Astrocyte of the spinal cord (primary cell): Measurements from ENCODE around the gene STIM1.
"Not testable (repeated sequence)": the region's sequence is repeated elsewhere in the genome, so short reads cannot be mapped to it uniquely, and the experiment has no call there.

Experiments
- DNase-seq: peaks from one replicate; pipeline ENCODE4 v3.0.0; 2011; ENCODE audit warnings: low read depth, low spot score
- H3K4me3 ChIP-seq: 2 replicates; pipeline ENCODE4 v1.5.1; 2011; ENCODE audit warnings: low read depth, mild to moderate bottlenecking, low read length, moderate library complexity
- in situ Hi-C: cut with HindIII; loops from 2 replicates; pipeline ENCODE4 v1.10.0; 2017; ENCODE audit warnings: low sequenced_read_pairs
- TF ChIP-seq, protein P1 (sequence below): IDR thresholded peaks from 2 replicates; pipeline ENCODE4 v1.5.1; 2012; ENCODE audit warnings: low read depth, mild to moderate bottlenecking, low read length, inconsistent platforms

The STIM1 gene

DNA sequence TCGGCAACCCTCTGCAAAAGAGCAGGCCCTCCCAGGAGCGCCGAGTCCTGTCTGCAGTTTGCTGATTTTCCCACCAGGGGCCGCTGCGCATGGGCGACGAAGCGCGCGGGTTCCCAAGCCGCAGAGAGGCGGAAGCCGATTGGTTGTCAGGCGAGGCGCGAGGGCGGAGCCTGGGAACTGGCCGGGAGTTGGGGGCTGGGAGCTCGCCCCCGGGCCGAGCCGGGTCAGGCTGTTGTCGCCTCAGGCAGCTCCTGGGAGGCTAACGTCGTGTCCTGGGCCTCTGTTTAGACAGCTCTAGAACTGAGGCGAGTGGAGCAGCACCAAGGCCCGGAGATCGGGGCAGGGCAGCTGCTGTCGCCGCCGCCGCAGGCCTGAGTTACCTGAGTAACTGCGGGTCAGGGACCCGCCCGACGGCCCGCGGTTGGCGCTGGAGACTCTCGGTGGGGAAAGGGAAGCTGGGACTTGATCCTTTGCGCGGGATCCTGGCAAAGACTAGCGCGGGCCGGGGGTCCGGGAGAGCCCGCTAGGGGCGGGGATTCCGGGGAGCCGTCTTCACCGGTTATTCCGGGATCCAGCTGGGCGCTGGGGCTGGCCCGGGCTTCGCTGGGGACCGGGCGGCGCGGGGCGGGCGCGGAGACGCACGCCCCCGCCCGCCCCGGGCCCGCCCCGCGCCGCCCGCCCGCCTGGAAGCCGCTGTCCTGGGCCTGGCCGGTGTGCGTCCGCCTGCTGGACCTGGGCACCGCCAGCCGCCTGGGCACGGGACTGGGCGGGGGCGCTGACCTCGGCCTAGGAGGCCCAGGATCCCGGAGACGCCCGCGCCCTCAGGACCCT lies at the start of gene STIM1:
Gene STIM1 (plus strand): TSS at position 688 of the 831 bp plus-strand sequence. CDS start 607 bp downstream, outside the sequence.
- in situ Hi-C loops: no loop called here
- DNase-seq: peak; percentile 93
- TF ChIP-seq, protein P1, sequence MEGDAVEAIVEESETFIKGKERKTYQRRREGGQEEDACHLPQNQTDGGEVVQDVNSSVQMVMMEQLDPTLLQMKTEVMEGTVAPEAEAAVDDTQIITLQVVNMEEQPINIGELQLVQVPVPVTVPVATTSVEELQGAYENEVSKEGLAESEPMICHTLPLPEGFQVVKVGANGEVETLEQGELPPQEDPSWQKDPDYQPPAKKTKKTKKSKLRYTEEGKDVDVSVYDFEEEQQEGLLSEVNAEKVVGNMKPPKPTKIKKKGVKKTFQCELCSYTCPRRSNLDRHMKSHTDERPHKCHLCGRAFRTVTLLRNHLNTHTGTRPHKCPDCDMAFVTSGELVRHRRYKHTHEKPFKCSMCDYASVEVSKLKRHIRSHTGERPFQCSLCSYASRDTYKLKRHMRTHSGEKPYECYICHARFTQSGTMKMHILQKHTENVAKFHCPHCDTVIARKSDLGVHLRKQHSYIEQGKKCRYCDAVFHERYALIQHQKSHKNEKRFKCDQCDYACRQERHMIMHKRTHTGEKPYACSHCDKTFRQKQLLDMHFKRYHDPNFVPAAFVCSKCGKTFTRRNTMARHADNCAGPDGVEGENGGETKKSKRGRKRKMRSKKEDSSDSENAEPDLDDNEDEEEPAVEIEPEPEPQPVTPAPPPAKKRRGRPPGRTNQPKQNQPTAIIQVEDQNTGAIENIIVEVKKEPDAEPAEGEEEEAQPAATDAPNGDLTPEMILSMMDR: peak; percentile 94
- peak within 1 kb of the TSS; percentile 81 for H3K4me3 ChIP-seq

DNA sequence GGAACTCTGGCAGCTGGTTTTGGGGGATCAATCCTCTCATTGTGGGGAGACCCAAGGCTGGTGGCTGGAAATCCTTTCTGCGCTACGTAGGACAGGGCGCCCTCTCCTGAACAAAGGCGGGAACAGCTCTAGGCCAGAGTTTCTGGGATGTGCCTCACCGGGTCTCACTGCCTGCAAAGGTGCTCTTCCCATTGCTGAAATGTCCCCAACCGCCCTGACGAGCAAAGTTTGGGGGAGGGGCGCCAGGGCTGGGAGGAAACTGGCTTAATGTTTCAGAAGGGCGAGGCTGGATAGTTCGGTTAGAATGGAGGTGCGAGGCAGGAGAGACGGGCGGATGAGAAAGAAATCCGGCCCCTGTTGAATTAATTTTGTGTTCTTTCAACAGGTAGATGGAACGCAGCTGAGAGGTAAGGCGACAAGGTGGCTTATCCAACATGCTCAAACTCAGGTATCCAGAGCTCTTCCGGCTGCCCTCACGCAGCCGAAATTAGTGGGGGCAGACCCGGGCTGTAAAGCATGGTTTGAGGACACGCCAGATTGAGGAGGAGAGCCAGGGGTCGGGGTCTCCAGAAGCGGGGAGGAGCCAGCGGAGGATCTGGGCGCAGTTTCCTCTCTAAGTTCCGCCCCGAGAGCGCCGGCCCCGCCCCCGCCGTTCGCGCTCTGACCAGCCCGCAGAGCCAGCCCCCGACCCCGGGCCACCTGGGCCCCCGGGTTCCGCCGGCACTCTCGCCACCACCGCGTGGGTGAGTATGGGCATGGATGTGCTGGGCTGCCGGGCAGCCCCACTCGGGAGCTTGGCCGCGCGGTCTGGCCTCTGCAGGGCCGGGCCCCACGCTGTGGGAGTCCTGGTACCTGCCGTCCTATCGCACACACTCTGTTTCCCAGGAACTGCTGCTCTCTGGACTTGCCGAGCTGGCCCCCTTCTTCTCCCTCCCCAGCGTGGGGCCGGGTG lies 47.3 kb upstream of the STIM1 start, which contains the start of gene PGAP2:
Gene PGAP2 (plus strand): TSS at position 652 of the 952 bp plus-strand sequence. CDS start 2,700 bp downstream, outside the sequence.
- peak; percentile 31 for DNase-seq
- in situ Hi-C loops: no loop called here
- H3K4me3 ChIP-seq: peak within 1 kb of the TSS; percentile 88
- TF ChIP-seq, protein P1: peak; percentile 83

DNA sequence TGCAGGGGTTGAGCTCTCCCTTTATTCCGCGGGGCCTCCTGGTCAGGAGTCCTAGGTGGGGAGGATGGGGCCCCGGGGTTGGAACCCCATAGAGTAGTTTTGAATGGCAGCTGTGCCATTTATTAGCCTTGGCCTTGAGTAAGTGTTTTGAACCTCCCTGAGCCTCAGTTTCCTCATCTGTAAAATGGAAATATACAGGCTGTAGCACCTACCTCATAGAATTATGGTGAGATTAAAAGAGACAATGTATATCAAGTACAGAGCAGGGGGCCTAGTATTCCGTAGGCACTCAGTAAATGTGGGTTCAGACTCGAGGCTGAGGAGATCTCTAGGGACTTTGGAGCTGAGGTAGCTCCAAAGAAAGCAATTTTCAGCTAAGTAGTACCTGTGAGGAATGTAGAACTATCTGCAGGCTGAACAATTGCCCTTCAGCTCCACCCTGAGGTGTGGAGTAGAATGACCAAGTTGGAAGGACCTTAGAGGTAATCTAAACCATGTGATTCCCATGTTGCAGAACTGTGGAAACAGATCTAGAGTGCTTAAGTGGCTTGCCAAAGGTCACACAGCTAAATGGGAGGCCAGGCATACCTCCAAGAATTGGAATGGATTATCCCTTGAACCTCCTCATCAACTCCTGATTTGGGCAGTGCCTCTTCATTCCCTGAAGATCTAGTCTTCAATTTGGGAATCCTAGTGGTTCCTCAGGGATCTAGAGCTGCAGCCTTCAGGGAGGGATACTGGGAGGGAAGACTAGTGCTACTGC lies 46.4 kb upstream of the STIM1 start:
- in situ Hi-C loops: no loop called here
- peak overlapping the region; percentile 88 for H3K4me3 ChIP-seq
- DNase-seq: peak; percentile 44
- TF ChIP-seq, protein P1: peak; percentile 30

DNA sequence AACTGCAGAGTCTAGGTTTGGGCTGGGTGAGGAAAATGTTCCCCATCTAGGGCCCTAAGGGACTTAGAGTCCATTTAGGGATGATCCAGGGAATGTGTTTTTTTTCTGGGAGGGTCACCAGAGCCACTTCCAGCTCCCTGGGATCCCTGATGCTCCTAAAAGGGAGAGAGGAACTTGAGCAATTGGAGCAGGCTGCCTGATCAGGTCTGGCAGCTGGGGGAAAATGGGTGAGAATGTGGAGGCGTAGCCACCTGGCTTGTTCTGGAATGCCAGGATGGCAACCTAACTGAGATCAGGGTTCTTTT lies 45.9 kb upstream of the STIM1 start:
- in situ Hi-C loops: no loop called here
- no peak overlapping the region for H3K4me3 ChIP-seq

DNA sequence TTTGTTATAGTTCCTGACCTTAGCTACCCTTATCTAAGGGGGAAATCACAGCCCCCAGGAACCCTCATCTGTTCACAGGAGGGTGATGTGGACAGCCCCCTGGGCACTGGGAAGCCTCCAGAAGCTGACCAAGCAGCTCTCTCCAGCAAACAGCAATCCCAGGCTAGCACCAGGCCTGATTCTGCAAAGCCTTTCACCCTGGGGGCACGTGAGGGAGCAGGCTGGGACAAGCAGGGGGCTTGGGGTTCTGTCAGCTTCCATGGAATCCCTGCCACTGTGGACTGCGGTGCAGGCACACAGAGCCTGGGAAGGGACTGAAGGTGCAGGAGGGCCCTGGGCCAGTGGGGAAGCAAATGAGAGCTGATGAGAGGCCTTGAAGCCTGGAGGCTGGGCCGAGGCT lies 45.0 kb upstream of the STIM1 start:
- TF ChIP-seq, protein P1: no peak
- no peak overlapping the region for H3K4me3 ChIP-seq
- no peak for DNase-seq
- in situ Hi-C loops: no loop called here

More for the DNA sequence above, 45.9 kb upstream of the STIM1 start:
- DNase-seq: no peak
- TF ChIP-seq, protein P1: no peak

DNA sequence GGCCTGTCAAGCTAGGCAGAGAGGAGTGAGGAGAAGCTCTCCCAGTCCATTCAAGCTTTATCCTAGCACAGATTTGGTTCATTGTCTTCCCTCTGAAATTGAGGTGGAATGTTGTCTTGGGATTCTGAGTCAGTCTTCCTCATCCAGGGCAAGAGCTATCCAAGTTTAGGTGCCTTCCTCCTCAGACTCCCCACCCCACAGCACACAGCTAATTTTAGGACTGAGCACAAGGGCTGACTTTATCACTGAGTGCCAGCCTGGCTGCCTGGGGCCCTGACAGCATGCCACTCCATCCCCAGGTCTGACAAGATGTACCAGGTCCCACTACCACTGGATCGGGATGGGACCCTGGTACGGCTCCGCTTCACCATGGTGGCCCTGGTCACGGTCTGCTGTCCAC lies 44.5 kb upstream of the STIM1 start:
- no peak overlapping the region for H3K4me3 ChIP-seq
- in situ Hi-C loops: no loop called here
- TF ChIP-seq, protein P1: no peak
- DNase-seq: no peak

- DNase-seq, in situ Hi-C loops, H3K4me3 ChIP-seq: not testable (repeated sequence)
These were observed 40.6 kb upstream of the STIM1 start for GRCh38 chr11:3814832-3815231.
